Measurements from ENCODE around the gene SCYL1.
"Not testable (repeated sequence)": the region's sequence is repeated elsewhere in the genome, so short reads cannot be mapped to it uniquely, and the experiment has no call there.

Gene SCYL1

DNA sequence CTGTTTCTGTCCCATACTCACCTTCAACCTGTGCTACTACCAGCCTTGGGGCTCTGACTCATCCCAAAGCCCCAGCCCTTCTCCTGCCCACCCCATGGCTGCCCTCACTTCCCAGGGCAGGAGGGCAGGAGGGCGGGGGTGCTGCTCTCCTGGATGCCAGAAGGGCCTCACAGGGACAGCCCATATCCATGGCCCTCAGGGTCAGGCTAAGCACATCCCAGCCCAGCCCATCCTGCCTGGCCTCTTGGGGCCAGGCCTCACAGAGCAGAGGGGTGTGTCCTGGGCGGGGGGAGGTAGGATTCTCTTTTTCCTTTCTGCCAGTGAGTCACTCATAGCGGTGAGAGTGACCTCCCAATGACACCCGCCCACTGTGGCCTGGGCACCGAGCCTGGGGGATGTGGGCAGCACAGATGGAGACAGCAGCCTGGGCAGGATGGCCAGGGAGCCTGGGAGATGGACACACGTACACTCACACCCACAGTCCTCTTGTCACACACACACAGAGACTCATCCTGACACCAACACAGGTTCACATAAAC is 30.9 kb downstream of the SCYL1 start:
- no peak for DNase-seq

- DNase-seq: no peak
Measured at GRCh38 chr11:65556470-65557279, 31.8 kb downstream of the SCYL1 start.

DNA sequence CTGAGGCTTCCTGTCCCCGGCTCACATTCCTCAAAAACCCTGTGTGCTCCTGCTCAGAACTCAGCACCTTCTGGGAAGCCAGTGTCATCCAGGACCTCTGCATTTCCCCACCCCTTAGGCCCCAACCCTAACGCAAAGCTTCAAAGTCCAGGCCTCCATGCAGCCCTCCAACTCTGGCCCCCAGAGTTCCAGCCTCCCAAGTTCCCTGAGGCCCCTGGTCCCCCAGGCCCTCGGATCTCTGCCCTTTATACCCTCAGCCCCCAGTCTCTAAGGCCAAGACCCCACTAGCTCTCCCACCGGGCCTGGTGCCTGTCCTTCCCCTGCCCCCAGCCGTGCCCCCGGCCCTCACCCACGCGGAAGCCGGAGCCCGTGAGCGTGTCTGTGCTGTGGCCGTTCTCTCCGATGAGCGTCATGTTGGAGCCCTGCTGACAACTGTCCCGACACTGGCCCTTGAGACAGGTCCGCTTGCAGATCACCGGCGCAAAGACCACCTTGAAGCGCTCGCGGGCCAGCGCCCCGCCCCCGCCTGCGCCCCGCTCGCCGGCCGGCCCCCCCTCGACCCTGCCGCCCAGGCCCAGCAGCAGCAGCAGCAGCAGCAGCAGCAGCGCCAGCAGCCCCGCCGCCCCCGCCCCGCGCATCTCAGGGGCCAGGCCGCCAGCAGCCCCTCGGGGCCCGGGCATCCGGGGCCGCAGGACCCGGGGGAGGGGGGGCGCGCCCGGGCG is 32.6 kb downstream of the SCYL1 start:
- no peak for DNase-seq

GRCh38 chr11:65558002-65558929 is 33.4 kb downstream of the SCYL1 start, which contains the start of gene LTBP3:
LTBP3 (minus strand) TSS chr11:65558359; CDS start chr11:65557959, 400 bp downstream.
- peak; percentile 47 to 86 for DNase-seq

DNA sequence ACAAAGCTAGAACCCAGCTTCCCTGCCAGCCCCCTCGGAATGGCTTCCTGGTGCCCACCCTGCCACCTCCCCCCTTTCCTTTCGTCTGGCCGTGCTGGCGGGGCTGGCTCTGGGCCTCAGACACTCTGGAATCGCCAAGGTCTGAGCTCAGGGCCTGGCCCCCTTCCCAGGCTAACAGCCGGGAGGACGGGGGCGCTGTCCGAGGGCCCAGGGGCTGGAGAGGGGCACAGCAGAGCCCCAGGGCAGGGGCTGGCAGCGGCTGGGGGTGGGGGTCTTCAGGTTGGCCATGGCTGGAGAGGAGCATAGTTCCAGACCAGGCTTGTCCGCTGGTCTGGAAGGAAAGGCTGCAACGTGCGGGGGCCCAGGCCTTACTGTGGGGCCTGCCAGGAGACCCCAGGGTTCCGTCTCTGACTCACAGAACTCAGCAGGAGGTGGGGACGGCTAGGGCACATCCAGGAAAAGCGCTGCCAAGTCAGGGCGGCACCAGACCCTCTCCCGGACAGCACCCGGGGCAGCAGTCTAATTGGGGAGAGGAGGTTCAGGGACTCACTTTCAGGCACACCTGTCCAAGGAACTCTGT is 34.1 kb downstream of the SCYL1 start:
- peak; percentile 70 to 89 for DNase-seq

- peak in 1 of 2 experiments; percentile 66 for DNase-seq
Measured at GRCh38 chr11:65559535-65559934, 34.7 kb downstream of the SCYL1 start.

GRCh38 chr11:65559951-65560537 is 35.2 kb downstream of the SCYL1 start:
- peak; percentile 71 to 83 for DNase-seq

- peak; percentile 36 to 74 for DNase-seq
Measured at GRCh38 chr11:65560555-65561418, 35.9 kb downstream of the SCYL1 start.

- DNase-seq: no peak
Measured at GRCh38 chr11:65562020-65562419, 37.1 kb downstream of the SCYL1 start.

DNA sequence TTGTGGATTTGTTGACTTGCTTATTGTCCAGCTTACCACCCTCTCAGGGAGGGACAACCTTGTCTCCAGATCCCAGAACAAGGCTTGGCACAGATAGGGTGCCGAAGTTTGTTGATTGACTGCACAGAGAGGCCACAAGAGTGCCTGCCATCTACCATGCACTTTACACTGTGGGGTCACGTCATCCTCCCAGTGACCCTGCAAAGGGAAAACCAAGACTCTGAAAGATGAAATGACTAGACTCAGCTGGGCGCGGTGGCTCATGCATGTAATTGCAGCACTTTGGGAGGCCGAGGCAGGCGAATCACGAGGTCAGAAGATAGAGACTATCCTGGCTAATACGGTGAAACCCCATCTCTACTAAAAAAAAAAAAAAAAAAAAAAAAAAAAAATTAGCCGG is 37.9 kb downstream of the SCYL1 start:
- no peak for DNase-seq

- no peak for DNase-seq
Measured at GRCh38 chr11:65563601-65564000, 38.7 kb downstream of the SCYL1 start.

GRCh38 chr11:65564879-65565559 is 40.1 kb downstream of the SCYL1 start:
- not testable (repeated sequence) for DNase-seq

- no peak for DNase-seq
Measured at GRCh38 chr11:65565624-65566453, 41.0 kb downstream of the SCYL1 start.

DNA sequence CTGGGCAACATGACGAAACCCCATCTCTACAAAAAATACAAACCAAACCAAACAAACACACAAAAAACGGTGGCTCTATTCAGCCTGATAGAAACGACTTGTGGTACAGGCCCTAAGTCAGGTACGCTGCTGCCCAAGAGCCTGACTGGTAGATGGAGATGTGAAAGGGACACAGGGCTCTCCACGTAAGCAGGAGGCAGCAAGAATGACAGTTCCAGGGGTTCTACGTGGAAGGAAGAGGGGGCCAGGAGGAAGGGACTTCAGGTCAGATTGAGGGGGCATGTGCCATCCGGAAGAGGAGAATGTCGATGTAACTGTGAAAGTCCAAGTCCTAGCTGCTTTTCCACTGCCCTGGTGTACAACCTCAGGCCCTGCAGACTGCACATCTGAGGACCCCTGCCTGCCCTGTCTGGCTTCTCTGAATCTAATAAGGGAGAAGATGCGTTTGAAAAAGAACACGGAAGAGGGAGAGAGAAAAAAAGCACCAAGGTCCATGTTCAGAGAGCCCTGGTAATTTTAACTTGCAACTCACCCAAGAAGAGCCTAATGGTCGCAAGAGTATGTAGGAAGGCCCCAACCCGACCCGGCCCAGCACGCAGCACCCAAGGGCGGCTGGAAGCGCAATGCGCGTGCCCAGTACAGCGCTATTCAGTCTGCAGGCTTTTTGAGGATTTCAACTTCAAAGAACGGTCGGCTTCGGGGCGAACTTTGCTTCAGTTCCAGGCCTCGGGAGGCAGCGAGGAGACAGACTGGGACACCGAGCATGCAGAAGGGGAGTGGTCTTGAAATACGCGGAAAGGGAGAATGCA is 44.5 kb downstream of the SCYL1 start:
- no peak for DNase-seq

DNA sequence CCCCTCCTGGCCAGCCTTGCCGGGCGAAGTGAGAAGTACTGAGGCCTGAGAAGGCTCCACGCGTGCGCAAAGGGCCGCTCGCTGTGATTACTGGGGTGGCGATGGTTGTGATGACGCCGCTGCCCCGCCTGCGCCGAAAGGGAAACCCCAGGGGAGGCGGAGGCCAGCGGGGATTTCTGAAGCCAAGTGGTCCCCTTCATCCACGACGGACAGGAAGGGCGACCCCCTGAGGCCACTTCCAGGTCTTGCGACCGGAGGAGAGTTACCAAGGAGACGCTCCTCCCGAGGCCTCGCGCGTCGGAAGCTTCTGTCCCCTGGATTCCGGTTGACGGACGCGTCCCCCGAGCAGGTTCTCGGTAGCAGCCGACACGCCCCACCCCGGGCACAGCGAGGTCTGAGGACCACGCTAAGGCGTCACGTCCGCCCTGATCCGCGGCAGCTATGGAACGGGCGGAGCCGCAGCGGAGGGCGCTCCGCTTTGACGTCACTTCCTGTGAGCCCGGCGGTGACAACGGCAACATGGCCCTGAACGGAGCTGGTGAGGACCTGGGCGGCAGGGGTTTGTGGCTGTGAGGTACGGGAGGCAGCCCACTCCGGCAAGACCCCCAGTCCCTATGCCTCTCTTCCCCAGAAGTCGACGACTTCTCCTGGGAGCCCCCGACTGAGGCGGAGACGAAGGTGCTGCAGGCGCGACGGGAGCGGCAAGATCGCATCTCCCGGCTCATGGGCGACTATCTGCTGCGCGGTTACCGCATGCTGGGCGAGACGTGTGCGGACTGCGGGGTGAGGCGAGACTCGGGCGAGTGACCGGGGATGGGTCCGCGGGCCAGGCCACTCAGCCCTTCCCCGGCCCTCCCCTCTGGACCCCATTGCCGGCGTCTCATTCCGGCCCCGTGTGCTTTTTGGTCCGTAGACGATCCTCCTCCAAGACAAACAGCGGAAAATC is 45.4 kb downstream of the SCYL1 start, which contains the start of gene ZNRD2:
ZNRD2 (plus strand) TSS at position 505 of the 946 bp plus-strand sequence; CDS start at position 520, 15 bp downstream.
- peak; percentile 97 to 99 for DNase-seq

DNA sequence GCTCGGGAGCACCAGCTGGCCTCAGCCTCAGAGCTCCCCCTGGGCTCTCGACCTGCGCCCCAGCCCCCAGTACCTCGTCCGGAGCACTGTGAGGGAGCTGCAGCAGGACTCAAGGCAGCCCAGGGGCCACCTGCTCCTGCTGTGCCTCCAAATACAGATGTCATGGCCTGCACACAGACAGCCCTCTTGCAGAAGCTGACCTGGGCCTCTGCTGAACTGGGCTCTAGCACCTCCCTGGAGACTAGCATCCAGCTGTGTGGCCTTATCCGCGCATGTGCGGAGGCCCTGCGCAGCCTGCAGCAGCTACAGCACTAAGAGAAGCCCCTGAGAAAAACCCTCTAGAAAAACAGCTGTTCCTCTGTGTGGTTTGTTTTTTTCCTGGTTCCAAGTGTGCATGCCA is 46.5 kb downstream of the SCYL1 start:
- no peak for DNase-seq

DNA sequence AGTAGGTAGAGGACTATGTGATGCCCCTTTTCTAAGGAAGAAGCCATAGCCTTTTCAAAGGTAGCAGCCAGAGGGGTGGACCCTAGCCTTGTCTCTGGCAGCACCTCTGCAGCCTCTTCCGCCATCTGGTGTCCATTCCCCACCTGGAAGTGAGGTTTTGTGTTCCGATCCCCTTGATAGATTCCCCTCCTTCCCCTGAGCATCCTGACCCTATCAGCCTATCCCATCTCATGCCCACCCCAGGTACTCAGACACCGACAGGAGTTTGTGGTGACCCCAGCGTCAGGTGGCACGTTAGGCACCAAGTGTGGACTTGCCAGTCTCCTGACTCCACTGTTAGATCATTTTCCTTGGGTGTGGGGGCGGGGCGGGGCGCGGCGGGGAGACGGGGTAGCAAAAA is 47.1 kb downstream of the SCYL1 start:
- peak in 1 of 2 experiments; percentile 36 for DNase-seq

All from NCI-H446 (cell line).